ENCODE measurements around the gene CIT.

Gene CIT

GRCh38 chr12:119803381-119803791 is 73.7 kb downstream of the CIT start:
- DNase-seq: no peak

GRCh38 chr12:119802472-119802871 is 74.6 kb downstream of the CIT start:
- DNase-seq: no peak

GRCh38 chr12:119797090-119797489 is 80.0 kb downstream of the CIT start:
- no peak for DNase-seq

- DNase-seq: no peak
Observed at GRCh38 chr12:119796292-119796691, 80.8 kb downstream of the CIT start.

GRCh38 chr12:119791453-119791852 is 85.7 kb downstream of the CIT start:
- DNase-seq: no peak

GRCh38 chr12:119788786-119789185 is 88.3 kb downstream of the CIT start:
- DNase-seq: no peak

- DNase-seq: no peak
Observed at GRCh38 chr12:119786539-119786938, 90.6 kb downstream of the CIT start.

- no peak for DNase-seq
Observed at GRCh38 chr12:119784673-119785072, 92.4 kb downstream of the CIT start.

GRCh38 chr12:119783787-119784186 is 93.3 kb downstream of the CIT start:
- DNase-seq: no peak

GRCh38 chr12:119781804-119782203 is 95.3 kb downstream of the CIT start:
- DNase-seq: no peak

- peak; percentile 48 for DNase-seq
Observed at GRCh38 chr12:119780786-119781434, 96.2 kb downstream of the CIT start.

- DNase-seq: no peak
Observed at GRCh38 chr12:119775246-119775895, 101.7 kb downstream of the CIT start.

- no peak for DNase-seq
Observed at GRCh38 chr12:119772431-119772830, 104.7 kb downstream of the CIT start.

- DNase-seq: no peak
Observed at GRCh38 chr12:119770146-119770545, 107.0 kb downstream of the CIT start.

GRCh38 chr12:119762619-119763018 is 114.5 kb downstream of the CIT start:
- DNase-seq: no peak

- DNase-seq: no peak
Observed at GRCh38 chr12:119758722-119759121, 118.4 kb downstream of the CIT start.

GRCh38 chr12:119758234-119758633 is 118.9 kb downstream of the CIT start:
- DNase-seq: no peak

GRCh38 chr12:119751961-119752360 is 125.2 kb downstream of the CIT start:
- DNase-seq: no peak

- DNase-seq: no peak
Observed at GRCh38 chr12:119749666-119750065, 127.5 kb downstream of the CIT start.

- DNase-seq: no peak
Observed at GRCh38 chr12:119748497-119748896, 128.6 kb downstream of the CIT start.

GRCh38 chr12:119746169-119746568 is 131.0 kb downstream of the CIT start:
- DNase-seq: no peak

- DNase-seq: no peak
Observed at GRCh38 chr12:119744900-119745606, 132.1 kb downstream of the CIT start.

- DNase-seq: no peak
Observed at GRCh38 chr12:119742700-119743099, 134.4 kb downstream of the CIT start.

GRCh38 chr12:119740830-119741229 is 136.3 kb downstream of the CIT start:
- no peak for DNase-seq

All from kidney glomerular epithelial cell (primary cell).